Central memory CD4-positive, alpha-beta T cell (primary cell): ENCODE data around the gene XRCC4.

Source experiments
- DNase-seq: peaks from one replicate; pipeline ENCODE4 v3.0.0; 2022

Gene XRCC4

DNA sequence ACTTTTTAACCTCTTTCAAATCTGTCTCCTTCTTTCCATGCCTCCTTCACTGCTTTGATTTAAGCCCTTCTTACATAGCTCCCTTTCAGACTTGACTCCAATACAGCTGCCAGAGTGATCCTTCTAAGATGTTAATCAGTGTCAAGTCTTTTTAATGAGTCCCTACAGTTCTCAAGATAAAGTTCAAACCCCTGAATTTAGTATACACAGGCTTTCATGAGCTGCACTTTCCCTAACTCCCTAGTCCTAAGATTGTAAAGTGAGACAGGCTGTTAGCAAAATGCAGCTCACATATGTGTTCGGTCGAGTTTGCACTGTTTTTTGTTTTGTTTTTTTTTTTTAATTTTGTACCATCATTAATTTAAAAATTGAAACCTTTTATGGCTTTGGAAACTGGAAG is 203.8 kb downstream of the XRCC4 start:
- no peak for DNase-seq

DNA sequence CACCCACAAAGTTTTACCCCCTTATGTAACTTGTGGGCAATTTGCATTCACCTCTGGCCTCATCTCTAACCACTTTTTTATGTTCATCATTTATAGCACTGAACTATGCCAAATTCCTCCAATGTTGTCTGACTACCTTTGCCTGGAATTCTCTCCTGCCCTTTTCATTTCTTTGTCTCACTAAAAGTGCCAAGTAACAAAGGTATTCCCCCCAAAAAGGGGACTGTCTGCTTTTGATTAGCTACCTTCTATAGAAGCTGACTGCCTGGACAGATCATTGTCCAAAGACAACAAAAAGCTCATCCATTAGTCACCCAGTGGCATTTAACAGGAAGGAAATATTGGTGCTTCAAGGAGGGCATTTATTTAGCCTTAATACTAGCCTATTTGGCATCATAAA is 204.3 kb downstream of the XRCC4 start:
- no peak for DNase-seq

DNA sequence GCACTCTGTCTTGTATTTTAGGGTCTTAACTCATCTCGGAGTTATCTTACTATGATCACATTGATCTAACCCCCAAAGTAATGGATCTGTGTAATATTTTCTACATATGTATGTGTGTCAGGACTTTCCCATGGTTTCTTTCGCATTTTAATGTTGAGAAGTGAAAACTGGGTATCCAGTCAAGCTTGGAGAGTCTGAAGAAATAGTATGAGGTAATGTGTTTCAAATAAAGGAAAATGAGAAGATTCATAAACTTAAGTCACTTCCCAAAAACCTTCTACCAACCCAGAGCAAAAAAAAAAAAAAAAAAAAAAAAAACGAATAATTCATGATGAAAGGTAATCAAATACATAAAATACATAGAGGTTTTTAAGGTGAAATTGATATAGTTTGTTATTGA is 206.4 kb downstream of the XRCC4 start:
- DNase-seq, result no peak

GRCh38 chr5:83285661-83286398 is 208.5 kb downstream of the XRCC4 start:
- DNase-seq, result no peak

DNA sequence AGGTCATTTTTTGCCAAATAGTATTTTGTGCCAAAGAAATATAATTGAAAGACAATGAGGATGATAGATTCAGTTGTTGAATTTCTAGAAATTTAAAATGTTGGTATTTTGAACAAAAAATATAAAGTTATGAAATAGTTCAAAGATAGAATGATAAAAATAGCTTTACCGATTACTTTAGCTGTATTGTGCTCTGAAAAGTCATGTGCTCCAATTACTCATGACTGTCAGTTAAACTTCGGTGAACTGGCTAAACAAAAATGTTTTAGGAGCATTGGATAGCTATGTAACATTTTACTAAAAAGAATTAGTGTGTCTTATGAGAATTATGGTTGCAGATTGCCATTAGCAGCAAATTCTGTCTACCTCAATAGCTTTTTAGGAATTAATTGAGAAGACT is 216.9 kb downstream of the XRCC4 start:
- no peak for DNase-seq

DNA sequence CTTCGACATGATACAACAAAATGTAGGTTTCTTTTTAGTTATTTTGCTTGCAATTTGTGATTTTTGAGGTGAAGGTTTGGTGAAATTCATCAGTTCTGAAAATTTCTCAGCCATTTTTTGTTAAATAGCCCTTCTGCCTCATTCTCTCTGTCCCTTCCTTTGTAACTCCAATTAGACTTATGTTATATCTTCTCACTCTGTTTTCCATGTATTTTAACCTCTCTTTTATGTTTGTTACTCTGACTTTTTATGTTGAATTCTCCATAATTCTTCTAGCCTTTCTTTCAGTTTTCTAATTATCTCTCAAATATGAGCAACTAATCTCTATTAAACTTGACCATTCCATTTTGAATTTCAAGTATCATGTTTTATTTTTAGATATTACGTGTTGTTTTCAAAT is 222.0 kb downstream of the XRCC4 start:
- DNase-seq, result no peak

DNA sequence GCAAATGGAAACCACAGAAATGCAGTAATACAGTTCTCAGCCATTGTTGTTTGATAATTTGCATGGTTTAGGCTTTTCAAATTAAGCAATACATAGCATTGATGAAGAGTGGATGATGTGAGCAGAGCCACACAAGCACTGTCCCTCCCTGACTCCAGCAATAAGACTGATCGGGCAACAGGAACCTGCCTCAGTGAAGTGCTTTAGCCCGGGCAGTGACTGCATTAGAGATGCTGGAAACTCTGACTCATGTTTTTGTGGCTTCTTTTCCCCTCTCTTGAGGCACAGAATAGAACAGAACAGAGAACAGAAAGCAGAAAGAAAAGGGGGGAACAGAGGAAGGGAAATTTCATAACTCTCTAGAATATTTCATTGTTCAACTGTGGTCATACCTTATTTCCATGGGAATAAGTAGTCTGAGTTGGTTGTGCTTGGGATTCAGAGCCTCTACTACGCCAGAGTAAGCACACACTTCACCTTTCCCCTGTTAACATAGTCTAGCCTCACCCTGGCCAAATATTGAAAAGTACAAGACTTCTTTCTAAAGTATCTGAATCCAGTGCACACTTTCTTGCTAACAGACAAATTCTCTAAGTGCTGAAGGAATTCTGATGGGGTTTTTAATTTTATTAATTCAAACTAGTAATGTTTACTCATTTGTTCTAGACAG is 229.4 kb downstream of the XRCC4 start:
- no peak for DNase-seq

GRCh38 chr5:83312663-83313062 is 235.3 kb downstream of the XRCC4 start:
- no peak for DNase-seq

- DNase-seq, result no peak
Observed at GRCh38 chr5:83313436-83313835, 236.1 kb downstream of the XRCC4 start.

GRCh38 chr5:83321483-83322055 is 244.2 kb downstream of the XRCC4 start:
- DNase-seq, result no peak

DNA sequence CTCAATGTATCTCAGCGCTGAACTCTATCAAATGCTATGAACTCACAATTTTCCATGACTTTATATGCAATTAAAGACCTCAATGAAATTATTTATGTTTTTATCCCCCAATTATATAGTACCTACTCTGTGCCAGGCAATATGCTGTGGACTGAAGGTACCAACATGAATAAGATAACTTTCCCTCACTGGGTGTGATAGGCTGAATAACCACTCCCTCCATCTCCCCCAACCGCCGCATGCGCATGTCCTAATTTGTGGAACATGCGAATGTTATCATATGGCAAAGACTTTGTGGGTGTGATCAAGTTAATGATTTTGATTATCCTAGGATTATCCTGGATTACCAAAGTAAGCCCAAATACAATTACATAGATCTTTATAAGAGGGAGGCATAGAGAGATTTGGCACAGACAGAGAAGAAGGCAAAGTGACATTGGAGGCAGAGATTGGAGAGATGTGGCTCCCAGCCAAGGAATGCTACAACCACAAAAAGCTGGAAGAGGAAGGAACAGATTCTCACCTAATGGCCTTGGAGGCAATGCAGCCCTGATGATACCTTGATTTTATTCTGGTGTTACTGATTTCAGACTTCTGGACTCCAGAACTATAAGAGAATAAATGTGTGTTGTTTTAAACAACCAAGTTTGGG is 245.1 kb downstream of the XRCC4 start:
- DNase-seq, result no peak

- no peak for DNase-seq
Observed at GRCh38 chr5:83323557-83324180, 246.3 kb downstream of the XRCC4 start.

- no peak for DNase-seq
Observed at GRCh38 chr5:83331842-83332241, 254.5 kb downstream of the XRCC4 start.

- no peak for DNase-seq
Observed at GRCh38 chr5:83337453-83338035, 260.2 kb downstream of the XRCC4 start.

- peak; percentile 50 for DNase-seq
Observed at GRCh38 chr5:83340511-83340918, 263.2 kb downstream of the XRCC4 start.

DNA sequence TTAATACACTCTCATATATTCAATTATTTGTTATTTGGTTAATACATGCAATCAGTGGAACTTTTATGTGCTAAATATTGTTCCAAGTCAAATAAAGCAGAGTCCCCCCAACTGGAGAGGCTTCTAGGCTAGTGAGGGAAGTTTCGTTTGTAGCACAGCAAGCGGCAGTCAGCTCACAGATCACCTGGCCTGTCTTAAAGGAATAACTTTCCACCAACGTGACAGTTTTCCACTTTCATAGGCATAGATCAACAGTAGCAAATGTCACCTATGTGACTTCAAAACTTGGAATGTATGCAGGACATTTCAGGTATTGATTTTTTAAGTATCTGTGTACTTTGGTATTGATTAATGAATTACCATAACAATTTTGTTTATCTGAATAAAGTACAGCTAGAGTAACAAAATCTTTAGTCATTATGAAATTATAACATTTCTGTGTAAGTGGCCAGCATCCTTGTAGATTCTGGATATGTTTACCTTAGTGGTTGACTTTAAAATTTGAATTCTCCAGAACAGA is 264.5 kb downstream of the XRCC4 start:
- DNase-seq, result no peak

DNA sequence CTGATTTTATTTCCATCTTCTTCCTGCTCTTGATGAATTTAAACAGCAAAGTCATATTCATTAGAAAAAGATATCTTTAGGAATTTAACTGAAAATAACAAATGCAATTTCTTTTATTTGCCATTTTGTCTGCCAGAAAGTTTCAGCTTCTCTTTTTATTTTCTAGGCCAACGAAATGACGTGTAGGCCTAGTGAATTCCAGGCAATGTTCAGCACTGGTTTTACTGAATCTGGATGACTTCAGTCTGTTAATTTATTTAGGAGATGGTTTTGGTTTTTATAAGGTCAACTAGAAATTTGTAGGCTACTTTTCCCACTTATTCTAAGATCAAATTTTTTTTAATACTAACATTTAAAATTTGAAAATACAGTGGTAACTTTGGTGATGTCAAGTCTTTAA is 265.1 kb downstream of the XRCC4 start:
- no peak for DNase-seq

- DNase-seq, result no peak
Observed at GRCh38 chr5:83343299-83343698, 266.0 kb downstream of the XRCC4 start.

- no peak for DNase-seq
Observed at GRCh38 chr5:83345423-83345822, 268.1 kb downstream of the XRCC4 start.

DNA sequence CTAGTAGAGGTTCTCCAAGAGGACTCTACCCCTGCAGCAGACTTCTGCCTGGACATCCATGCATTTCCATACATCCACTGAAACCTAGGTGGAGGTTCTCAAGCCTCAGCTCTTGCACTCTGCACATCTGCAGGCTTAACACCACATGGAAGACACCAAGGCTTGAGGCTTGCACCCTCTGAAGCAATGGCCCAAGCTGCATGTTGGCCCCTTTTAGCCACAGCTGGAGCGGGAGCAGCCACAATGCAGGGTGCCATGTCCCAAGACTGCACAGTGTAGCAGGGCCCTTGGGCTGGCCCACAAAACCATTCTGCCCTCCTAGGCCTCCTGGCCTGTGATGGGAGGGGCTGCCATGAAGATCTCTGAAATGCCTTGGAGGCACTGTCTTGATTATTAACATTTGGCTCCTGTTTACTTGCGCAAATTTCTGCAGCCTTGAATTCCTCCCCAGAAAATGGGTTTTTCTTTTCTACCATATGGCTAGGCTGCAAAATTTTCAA is 271.0 kb downstream of the XRCC4 start:
- no peak for DNase-seq

DNA sequence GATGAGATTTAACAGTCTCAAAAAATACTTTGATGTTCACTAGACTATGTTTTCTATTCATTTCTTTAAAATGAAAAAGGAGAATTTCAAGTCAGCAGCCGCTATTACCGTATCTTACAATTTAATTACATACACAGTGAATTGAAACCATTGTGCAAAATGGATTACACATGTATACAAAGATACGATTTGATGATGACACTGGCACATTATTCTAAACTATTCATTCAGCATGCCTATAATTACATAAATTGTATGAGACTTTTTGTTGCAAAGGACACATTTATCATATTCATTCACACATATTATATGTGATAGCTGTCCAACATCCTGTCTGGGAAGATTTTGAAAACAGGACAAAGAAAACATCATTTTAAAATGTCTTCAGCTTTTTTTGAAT is 275.9 kb downstream of the XRCC4 start:
- DNase-seq, result no peak

DNA sequence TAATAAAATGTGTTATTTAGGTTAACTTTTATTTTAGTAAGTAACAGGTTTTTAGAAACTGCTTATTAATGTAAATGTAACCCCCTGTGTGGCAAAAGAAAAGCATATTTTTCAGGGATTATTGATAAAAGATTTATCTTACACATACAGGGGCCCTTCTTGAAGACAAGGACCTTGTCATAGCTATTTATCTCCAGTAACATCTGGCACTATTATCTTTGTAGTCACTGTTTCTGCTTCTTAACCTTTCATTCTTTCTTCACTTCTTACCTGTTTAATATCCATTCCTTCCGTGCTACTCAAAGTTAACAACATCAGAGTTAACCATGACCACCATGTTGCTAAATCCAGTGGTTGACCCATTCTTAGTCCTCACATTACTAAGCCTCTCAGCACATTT is 276.4 kb downstream of the XRCC4 start:
- no peak for DNase-seq
